Epithelial cell of proximal tubule (primary cell): Measurements from ENCODE around the gene GFRA1. TPM values are rescaled to one million over a fixed set of nuclear protein-coding genes. Genes with fewer than 3 reads are reported as not detected.

ENCODE experiments used
- DNase-seq: peaks from one replicate; pipeline ENCODE4 v3.0.0-alpha.2; 2011; ENCODE audit warnings: low read depth
- H3K4me3 ChIP-seq: 2 replicates; pipeline ENCODE4 v1.5.1; 2011; ENCODE audit warnings: low read depth, mild to moderate bottlenecking, low read length
- CTCF ChIP-seq: conservative IDR thresholded peaks from 2 replicates; pipeline ENCODE4 v1.5.1; 2012; ENCODE audit warnings: low read depth, mild to moderate bottlenecking, low read length
- total RNA-seq: library from RNA; depleted of rRNA; stranded (reverse); fragments of >200 nt; gene quantifications from 2 replicates; pipeline ENCODE4 v1.2.3, GENCODE V29; 2015

GFRA1 gene
- total RNA-seq, 1 donor from 2014 or later = 10.6 TPM

- H3K4me3 ChIP-seq = no peak overlapping the region
- TF ChIP-seq CTCF = no peak
- DNase-seq = no peak
These were observed 69.3 kb downstream of the GFRA1 start for GRCh38 chr10:116203661-116204060.

GRCh38 chr10:116201670-116202430 lies 71.2 kb downstream of the GFRA1 start:
- DNase-seq = no peak
- H3K4me3 ChIP-seq = no peak overlapping the region
- TF ChIP-seq CTCF = no peak

GRCh38 chr10:116201011-116201410 lies 72.0 kb downstream of the GFRA1 start:
- DNase-seq = no peak
- H3K4me3 ChIP-seq = no peak overlapping the region
- TF ChIP-seq CTCF = no peak

- DNase-seq = no peak
- TF ChIP-seq CTCF = no peak
- no peak overlapping the region for H3K4me3 ChIP-seq
These were observed 74.3 kb downstream of the GFRA1 start for GRCh38 chr10:116198676-116199035.

GRCh38 chr10:116197946-116198675 lies 74.9 kb downstream of the GFRA1 start:
- no peak for DNase-seq

GRCh38 chr10:116195583-116195982 lies 77.4 kb downstream of the GFRA1 start:
- no peak for DNase-seq
- TF ChIP-seq CTCF = no peak
- no peak overlapping the region for H3K4me3 ChIP-seq

More at GRCh38 chr10:116197946-116198675, 74.9 kb downstream of the GFRA1 start:
- no peak for TF ChIP-seq CTCF
- H3K4me3 ChIP-seq = no peak overlapping the region
